Measurements from ENCODE around the gene RAET1G. TPM values are rescaled to one million over a fixed set of nuclear protein-coding genes. Genes with fewer than 3 reads are reported as not detected.

The RAET1G gene
- total and polyA plus RNA-seq, 9 of the 15 experiments (the other 6 are each of a cell fraction or from before 2014, with no cell fraction given), result 0.11 TPM; not detected in 8

DNA sequence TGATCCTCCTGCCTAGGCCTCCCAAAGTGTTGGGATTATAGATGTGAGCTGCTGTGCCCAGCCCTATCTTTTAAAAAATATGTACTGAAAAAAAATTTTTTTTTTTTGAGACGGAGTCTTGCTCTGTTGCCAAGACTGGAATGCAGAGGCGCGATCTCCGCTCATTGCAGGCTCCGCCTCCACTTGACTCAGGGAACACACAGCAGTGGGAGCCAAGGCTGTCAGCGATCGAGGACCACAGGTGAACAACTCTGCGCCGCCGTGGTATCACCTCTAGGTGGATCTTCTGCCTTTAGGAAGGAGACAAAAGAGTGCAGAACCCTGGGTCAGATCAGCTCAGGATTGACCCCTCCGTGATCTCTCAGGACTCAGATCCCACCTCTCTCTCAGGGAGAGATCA, 38.7 kb downstream of the RAET1G start:
- in situ Hi-C loops (cut with MboI), result no loop called here
- H3K36me3 ChIP-seq (ENCODE audit: control insufficient read depth, insufficient read depth, low read length), result no peaks in the 10 kb centered on the region
- ATAC-seq (peak; percentile 80), DNase-seq (ENCODE audit: extremely low read depth in 1 of 4, low spot score in 3 of 4) (peak in 1 of 4 experiments; percentile 27), FAIRE-seq (no peak)
- no peak overlapping the region for H2AFZ ChIP-seq (ENCODE audit: low read depth, low read length)
- H4K20me1 ChIP-seq (replicated peaks; ENCODE audit: control insufficient read depth, insufficient read depth, low read length), result no peaks in the 10 kb centered on the region
- H3K9ac ChIP-seq (ENCODE audit: insufficient read depth in 1 of 2, low read depth in 2 of 2, low read length in 2 of 2), result peak overlapping the region in 1 of 2 experiments; percentile 49; a peak in 1 of 4 replicates
- no peaks in the 10 kb centered on the region for H3K9me1 ChIP-seq (ENCODE audit: control insufficient read depth, insufficient read depth, low read length)
- WGBS (ENCODE audit: insufficient coverage, low coverage, missing lambda C conversion rate), result 7% methylated on average over 11 of the region's 11 CpGs
- no peak for TF ChIP-seq JUND (IDR thresholded peaks at IDR 0.05; ENCODE audit: borderline replicate concordance, low read depth, low read length)
- no peak for TF ChIP-seq JUND (tag; IDR thresholded peaks at IDR 0.05; ENCODE audit: borderline replicate concordance, low read depth, low read length)
- TF ChIP-seq, protein P1, sequence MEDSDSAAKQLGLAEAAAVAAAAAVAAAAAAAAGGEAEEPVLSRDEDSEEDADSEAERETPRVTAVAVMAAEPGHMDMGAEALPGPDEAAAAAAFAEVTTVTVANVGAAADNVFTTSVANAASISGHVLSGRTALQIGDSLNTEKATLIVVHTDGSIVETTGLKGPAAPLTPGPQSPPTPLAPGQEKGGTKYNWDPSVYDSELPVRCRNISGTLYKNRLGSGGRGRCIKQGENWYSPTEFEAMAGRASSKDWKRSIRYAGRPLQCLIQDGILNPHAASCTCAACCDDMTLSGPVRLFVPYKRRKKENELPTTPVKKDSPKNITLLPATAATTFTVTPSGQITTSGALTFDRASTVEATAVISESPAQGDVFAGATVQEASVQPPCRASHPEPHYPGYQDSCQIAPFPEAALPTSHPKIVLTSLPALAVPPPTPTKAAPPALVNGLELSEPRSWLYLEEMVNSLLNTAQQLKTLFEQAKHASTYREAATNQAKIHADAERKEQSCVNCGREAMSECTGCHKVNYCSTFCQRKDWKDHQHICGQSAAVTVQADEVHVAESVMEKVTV (CRISPR knock-in tag; IDR thresholded peaks at IDR 0.05), result no peak
- TF ChIP-seq SMAD2 (IDR thresholded peaks at IDR 0.05; ENCODE audit: low read depth, low read length), result no peak
- no peak for TF ChIP-seq PHF8 (IDR thresholded peaks at IDR 0.05; ENCODE audit: borderline replicate concordance, low read length)
- no peak for TF ChIP-seq ZNF134 (CRISPR knock-in tag; conservative IDR thresholded peaks at IDR 0.05)
- TF ChIP-seq POLR2B (IDR thresholded peaks at IDR 0.05; ENCODE audit: low read depth, partially characterized antibody), result no peak
- TF ChIP-seq, protein P2, sequence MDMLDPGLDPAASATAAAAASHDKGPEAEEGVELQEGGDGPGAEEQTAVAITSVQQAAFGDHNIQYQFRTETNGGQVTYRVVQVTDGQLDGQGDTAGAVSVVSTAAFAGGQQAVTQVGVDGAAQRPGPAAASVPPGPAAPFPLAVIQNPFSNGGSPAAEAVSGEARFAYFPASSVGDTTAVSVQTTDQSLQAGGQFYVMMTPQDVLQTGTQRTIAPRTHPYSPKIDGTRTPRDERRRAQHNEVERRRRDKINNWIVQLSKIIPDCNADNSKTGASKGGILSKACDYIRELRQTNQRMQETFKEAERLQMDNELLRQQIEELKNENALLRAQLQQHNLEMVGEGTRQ (CRISPR knock-in tag; IDR thresholded peaks at IDR 0.05), result no peak
- TF ChIP-seq PURB (CRISPR knock-in tag; IDR thresholded peaks at IDR 0.05; ENCODE audit: low read depth), result no peak
- TF ChIP-seq, protein P3, sequence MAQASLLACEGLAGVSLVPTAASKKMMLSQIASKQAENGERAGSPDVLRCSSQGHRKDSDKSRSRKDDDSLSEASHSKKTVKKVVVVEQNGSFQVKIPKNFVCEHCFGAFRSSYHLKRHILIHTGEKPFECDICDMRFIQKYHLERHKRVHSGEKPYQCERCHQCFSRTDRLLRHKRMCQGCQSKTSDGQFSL (CRISPR knock-in tag; IDR thresholded peaks at IDR 0.05), result no peak
- TF ChIP-seq, protein P3 (tag; IDR thresholded peaks at IDR 0.05), result no peak
- TF ChIP-seq ZNF644 (tag; IDR thresholded peaks at IDR 0.05; ENCODE audit: low read depth), result no peak
- no peak for TF ChIP-seq PHTF2 (CRISPR knock-in tag; IDR thresholded peaks at IDR 0.05)
- TF ChIP-seq ZKSCAN1 (IDR thresholded peaks at IDR 0.05; ENCODE audit: low read depth, low read length), result no peak
- TF ChIP-seq GTF2E2 (tag; IDR thresholded peaks at IDR 0.05), result no peak
- TF ChIP-seq NBN (IDR thresholded peaks at IDR 0.05; ENCODE audit: low read depth), result no peak
- TF ChIP-seq NCOA2 (IDR thresholded peaks at IDR 0.05; ENCODE audit: partially characterized antibody in 2 of 2), result no peak
- BruUV-seq (replicated peaks), result no TSS peak
- no peaks in the 10 kb centered on the region for H3K79me2 ChIP-seq (ENCODE audit: control insufficient read depth, insufficient read depth, low read length)
- no peaks in the 10 kb centered on the region for H3K9me3 ChIP-seq (replicated peaks; ENCODE audit: control insufficient read depth, insufficient read depth, low read depth, low read length)
- intact Hi-C loops (cut with micrococcal nuclease), result no loop called here
- POLR2A ChIA-PET, result interaction anchor here (0.6 to 0.9 kb wide), 3 partner anchors 12 to 63 kb away, joined by 3 to 4 read pairs (median 3); no protein-coding TSS in a partner anchor
- CTCF ChIA-PET (ENCODE audit: low intra/inter-chr PET ratio), result no interaction called here
- no peak overlapping the region; the same call in 1 of the 2 replicates for H3K4me2 ChIP-seq (ENCODE audit: insufficient read depth, low read length)
- H3K27me3 ChIP-seq (ENCODE audit: control insufficient read depth in 2 of 2, insufficient read depth in 2 of 2, low read length in 2 of 2), result peaks cover 58 to 59% of the 10 kb centered on the region in 2 experiments; a peak in 4 of 5 replicates
- no peak overlapping the region for H3K27ac ChIP-seq (ENCODE audit: extremely low read depth, low read depth, low read length)
- H3K4me3 ChIP-seq, result no peak overlapping the region
- no peaks in the 10 kb centered on the region for H3K4me1 ChIP-seq (replicated peaks in 1 of 2; ENCODE audit: control insufficient read depth in 2 of 2, insufficient read depth in 2 of 2, low read length in 2 of 2)
